Stimulated activated naive B cell treated with anti-CD40 and anti-IgM and Interleukin-4, amounts not matched to agents 10 μg/mL and 1 μg/mL and 100 μg/mL, for 72 hours (primary cell): Measurements from ENCODE around the gene TRPV4.

Source experiments
- ATAC-seq, 2 donors: fragments of 150-1000 bp; cut with Tn5 transposase; replicated peaks; 2 replicates each; pipeline ENCODE4 v1.10.0; 2021; ENCODE audit warnings: moderate library complexity in 1 of 2
- DNase-seq: peaks from one replicate; pipeline ENCODE4 v3.0.0; 2021
- H3K27ac Mint-ChIP-seq: one replicate; pipeline ENCODE4 v1.8.0; 2022; ENCODE audit warnings: mild to moderate bottlenecking, mixed read lengths
- H3K27me3 Mint-ChIP-seq, 2 donors: one replicate each; pipeline ENCODE4 v1.8.0; 2022; ENCODE audit warnings: mixed read lengths in 2 of 2
- H3K36me3 Mint-ChIP-seq, 2 donors: one replicate each; pipeline ENCODE4 v1.8.0; 2022; ENCODE audit warnings: mixed read lengths in 2 of 2, mild to moderate bottlenecking in 1 of 2
- H3K4me1 Mint-ChIP-seq, 2 donors: one replicate each; pipeline ENCODE4 v1.8.0; 2022; ENCODE audit warnings: mixed read lengths in 2 of 2, mild to moderate bottlenecking in 1 of 2
- H3K4me3 Mint-ChIP-seq, 2 donors: one replicate each; pipeline ENCODE4 v1.8.0; 2022; ENCODE audit warnings: mild to moderate bottlenecking in 2 of 2, mixed read lengths in 2 of 2, moderate library complexity in 1 of 2
- H3K9me3 Mint-ChIP-seq, 2 donors: one replicate each; pipeline ENCODE4 v1.8.0; 2022; ENCODE audit warnings: mixed read lengths in 2 of 2, mild to moderate bottlenecking in 1 of 2

TRPV4 gene

GRCh38 chr12:109766251-109766778 lies 66.9 kb downstream of the TRPV4 start:
- no peak for ATAC-seq

GRCh38 chr12:109765446-109765810 lies 67.8 kb downstream of the TRPV4 start:
- Mint-ChIP-seq H3K9me3 (peaks cover 0 to 3% of the 10 kb centered on the region in 2 donors), H3K4me3 (no peak overlapping the region), H3K36me3 (peaks cover 0 to 3% of the 10 kb centered on the region in 2 donors), H3K27me3 (no peaks in the 10 kb centered on the region), H3K27ac (no peak overlapping the region), H3K4me1 (no peaks in the 10 kb centered on the region)
- no peak for DNase-seq
- ATAC-seq: no peak

More at GRCh38 chr12:109766251-109766778, 66.9 kb downstream of the TRPV4 start:
- no peak overlapping the region for H3K4me3 Mint-ChIP-seq
- H3K27ac Mint-ChIP-seq: no peak overlapping the region
- H3K9me3 Mint-ChIP-seq: peaks cover 0 to 3% of the 10 kb centered on the region in 2 donors
- no peaks in the 10 kb centered on the region for H3K4me1 Mint-ChIP-seq
- no peak for DNase-seq
- peaks cover 0 to 3% of the 10 kb centered on the region in 2 donors for H3K36me3 Mint-ChIP-seq
- H3K27me3 Mint-ChIP-seq: no peaks in the 10 kb centered on the region

GRCh38 chr12:109764776-109765445 lies 68.3 kb downstream of the TRPV4 start:
- ATAC-seq (no peak), DNase-seq (no peak)
- no peak overlapping the region for H3K27ac Mint-ChIP-seq
- no peaks in the 10 kb centered on the region for H3K27me3 Mint-ChIP-seq
- no peak overlapping the region for H3K4me3 Mint-ChIP-seq
- no peaks in the 10 kb centered on the region for H3K4me1 Mint-ChIP-seq
- peaks cover 0 to 3% of the 10 kb centered on the region in 2 donors for H3K36me3 Mint-ChIP-seq
- peaks cover 0 to 3% of the 10 kb centered on the region in 2 donors for H3K9me3 Mint-ChIP-seq

GRCh38 chr12:109764123-109764522 lies 69.1 kb downstream of the TRPV4 start:
- DNase-seq (no peak), ATAC-seq (no peak)
- Mint-ChIP-seq H3K4me3 (no peak overlapping the region), H3K4me1 (no peaks in the 10 kb centered on the region), H3K27me3 (no peaks in the 10 kb centered on the region), H3K27ac (no peak overlapping the region), H3K36me3 (peaks cover 0 to 3% of the 10 kb centered on the region in 2 donors), H3K9me3 (peaks cover 0 to 3% of the 10 kb centered on the region in 2 donors)

- Mint-ChIP-seq H3K4me1 (no peaks in the 10 kb centered on the region), H3K27me3 (no peaks in the 10 kb centered on the region)
- no peak for DNase-seq
Observed at GRCh38 chr12:109763201-109763841, 69.9 kb downstream of the TRPV4 start.

GRCh38 chr12:109762673-109763191 lies 70.5 kb downstream of the TRPV4 start:
- peaks cover 3 to 4% of the 10 kb centered on the region in 2 donors for H3K27me3 Mint-ChIP-seq

More at GRCh38 chr12:109763201-109763841, 69.9 kb downstream of the TRPV4 start:
- H3K27ac Mint-ChIP-seq: no peak overlapping the region
- peak; percentile 39 to 73 for ATAC-seq
- H3K36me3 Mint-ChIP-seq: peaks cover 0 to 3% of the 10 kb centered on the region in 2 donors
- peaks cover 0 to 3% of the 10 kb centered on the region in 2 donors for H3K9me3 Mint-ChIP-seq
- H3K4me3 Mint-ChIP-seq: no peak overlapping the region

GRCh38 chr12:109762071-109762672 lies 71.0 kb downstream of the TRPV4 start:
- peaks cover 3 to 6% of the 10 kb centered on the region in 2 donors for H3K36me3 Mint-ChIP-seq
- DNase-seq: no peak
- H3K4me3 Mint-ChIP-seq: no peak overlapping the region
- no peak overlapping the region for H3K27ac Mint-ChIP-seq
- no peak for ATAC-seq
- H3K27me3 Mint-ChIP-seq: peaks cover 5 to 10% of the 10 kb centered on the region in 2 donors
- H3K9me3 Mint-ChIP-seq: peaks cover 6 to 8% of the 10 kb centered on the region in 2 donors
- no peaks in the 10 kb centered on the region for H3K4me1 Mint-ChIP-seq

More at GRCh38 chr12:109762673-109763191, 70.5 kb downstream of the TRPV4 start:
- Mint-ChIP-seq H3K4me3 (no peak overlapping the region), H3K27ac (no peak overlapping the region), H3K9me3 (peaks cover 1 to 4% of the 10 kb centered on the region in 2 donors), H3K4me1 (no peaks in the 10 kb centered on the region), H3K36me3 (peaks cover 0 to 3% of the 10 kb centered on the region in 2 donors)
- no peak for DNase-seq
- ATAC-seq: no peak

GRCh38 chr12:109760930-109761921 lies 72.0 kb downstream of the TRPV4 start:
- no peak overlapping the region for H3K27ac Mint-ChIP-seq

GRCh38 chr12:109760031-109760929 lies 72.9 kb downstream of the TRPV4 start:
- ATAC-seq (peak in 1 of 2 donors; percentile 42), DNase-seq (no peak)
- Mint-ChIP-seq H3K36me3 (peaks cover 19 to 21% of the 10 kb centered on the region in 2 donors), H3K27me3 (peaks cover 5 to 17% of the 10 kb centered on the region in 2 donors), H3K27ac (no peak overlapping the region), H3K9me3 (peaks cover 24 to 26% of the 10 kb centered on the region in 2 donors), H3K4me1 (no peaks in the 10 kb centered on the region), H3K4me3 (no peak overlapping the region)

More at GRCh38 chr12:109760930-109761921, 72.0 kb downstream of the TRPV4 start:
- Mint-ChIP-seq H3K4me3 (no peak overlapping the region), H3K27me3 (peaks cover 5 to 12% of the 10 kb centered on the region in 2 donors), H3K9me3 (peaks cover 15 to 18% of the 10 kb centered on the region in 2 donors), H3K36me3 (peaks cover 11 to 12% of the 10 kb centered on the region in 2 donors), H3K4me1 (no peaks in the 10 kb centered on the region)
- ATAC-seq: no peak
- DNase-seq: no peak

- Mint-ChIP-seq H3K9me3 (peaks cover 24 to 26% of the 10 kb centered on the region in 2 donors), H3K27me3 (peaks cover 5 to 18% of the 10 kb centered on the region in 2 donors), H3K36me3 (peaks cover 19 to 21% of the 10 kb centered on the region in 2 donors), H3K4me3 (no peak overlapping the region), H3K27ac (no peak overlapping the region), H3K4me1 (no peaks in the 10 kb centered on the region)
- DNase-seq: no peak
- ATAC-seq: no peak
Observed at GRCh38 chr12:109759595-109759994, 73.6 kb downstream of the TRPV4 start.

- no peak overlapping the region for H3K4me3 Mint-ChIP-seq
- H3K9me3 Mint-ChIP-seq: peaks cover 24 to 26% of the 10 kb centered on the region in 2 donors
- peaks cover 19 to 21% of the 10 kb centered on the region in 2 donors for H3K36me3 Mint-ChIP-seq
- no peak for ATAC-seq
- H3K27ac Mint-ChIP-seq: no peak overlapping the region
- DNase-seq: no peak
- H3K27me3 Mint-ChIP-seq: peaks cover 5 to 18% of the 10 kb centered on the region in 2 donors
- no peaks in the 10 kb centered on the region for H3K4me1 Mint-ChIP-seq
Observed at GRCh38 chr12:109758426-109759420, 74.5 kb downstream of the TRPV4 start.
